Spleen (tissue), 7 donors: ENCODE data around the gene TLDC2.

Experiments used
- POLR2A ChIP-seq, 3 donors: fragments of 450-650 bp; IDR thresholded peaks; one replicate each; pipeline ENCODE4 v1.5.1; 2017; ENCODE audit warnings: antibody characterized with exemption in 3 of 3, mild to moderate bottlenecking in 1 of 3
- POLR2AphosphoS5 ChIP-seq, 3 donors: sonication (generic); formaldehyde crosslinking; IDR thresholded peaks; one replicate each; pipeline ENCODE4 v1.5.1; 2017; ENCODE audit warnings: antibody characterized with exemption in 3 of 3
- TF ChIP-seq, protein P1 (sequence below), 11 experiments: fragments of 200-600 bp in 7 of 11; fragments of 450-650 bp in 4 of 11; sonication (generic) in 4 of 11; IDR thresholded peaks in 8 of 11; conservative IDR thresholded peaks in 3 of 11; 1 replicate in 7 of 11; 2 replicates in 4 of 11; pipeline versions ENCODE4 v1.4.0 to v1.8.0; 2016 to 2021; ENCODE audit warnings: antibody characterized with exemption in 11 of 11, inconsistent platforms in 4 of 11, mild to moderate bottlenecking in 1 of 11
- donor health status: DM: no; HTN: no; CAD: no; lungs with moderate emphysema.
- donor health status: DM: no; HTN: no; CAD: no.
- donor health status: DM: no; HTN: no; CAD: no.

DNA sequence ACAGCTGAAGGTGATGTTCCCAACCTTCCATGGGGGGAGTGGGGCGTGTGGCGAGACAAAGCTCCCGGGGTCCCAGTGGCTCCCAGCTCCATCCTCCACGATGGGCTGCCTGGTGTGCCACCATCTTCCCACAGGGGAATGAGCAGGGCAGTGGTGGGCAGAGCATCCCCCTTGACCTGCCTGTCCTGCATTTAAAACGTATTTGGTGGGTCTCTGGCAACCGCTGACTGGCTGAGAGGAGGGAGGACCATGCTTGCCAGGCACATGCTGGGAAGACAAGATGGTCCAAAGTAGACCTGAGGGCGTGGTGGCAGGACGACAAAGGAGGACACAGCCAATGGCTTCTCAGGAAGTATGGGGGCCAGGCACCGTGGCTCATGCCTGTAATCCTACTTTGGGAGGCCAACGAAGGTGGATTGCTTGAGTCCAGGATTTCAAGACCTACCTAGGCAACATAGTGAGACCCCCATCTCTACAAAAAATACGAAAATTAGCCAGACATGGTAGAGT lies 4.9 kb downstream of the TLDC2 start:
- TF ChIP-seq, protein P1, sequence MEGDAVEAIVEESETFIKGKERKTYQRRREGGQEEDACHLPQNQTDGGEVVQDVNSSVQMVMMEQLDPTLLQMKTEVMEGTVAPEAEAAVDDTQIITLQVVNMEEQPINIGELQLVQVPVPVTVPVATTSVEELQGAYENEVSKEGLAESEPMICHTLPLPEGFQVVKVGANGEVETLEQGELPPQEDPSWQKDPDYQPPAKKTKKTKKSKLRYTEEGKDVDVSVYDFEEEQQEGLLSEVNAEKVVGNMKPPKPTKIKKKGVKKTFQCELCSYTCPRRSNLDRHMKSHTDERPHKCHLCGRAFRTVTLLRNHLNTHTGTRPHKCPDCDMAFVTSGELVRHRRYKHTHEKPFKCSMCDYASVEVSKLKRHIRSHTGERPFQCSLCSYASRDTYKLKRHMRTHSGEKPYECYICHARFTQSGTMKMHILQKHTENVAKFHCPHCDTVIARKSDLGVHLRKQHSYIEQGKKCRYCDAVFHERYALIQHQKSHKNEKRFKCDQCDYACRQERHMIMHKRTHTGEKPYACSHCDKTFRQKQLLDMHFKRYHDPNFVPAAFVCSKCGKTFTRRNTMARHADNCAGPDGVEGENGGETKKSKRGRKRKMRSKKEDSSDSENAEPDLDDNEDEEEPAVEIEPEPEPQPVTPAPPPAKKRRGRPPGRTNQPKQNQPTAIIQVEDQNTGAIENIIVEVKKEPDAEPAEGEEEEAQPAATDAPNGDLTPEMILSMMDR (IDR thresholded peaks at IDR 0.05 in 8 of 11, conservative IDR thresholded peaks at IDR 0.05 in 3 of 11), result no peak
- TF ChIP-seq POLR2A (IDR thresholded peaks at IDR 0.05), result no peak
- no peak for TF ChIP-seq POLR2AphosphoS5 (IDR thresholded peaks at IDR 0.05)
